NOMO-1 (cell line): ENCODE results near the gene SIM2.

Experiments used
- DNase-seq, 2 experiments: peaks; one replicate each; lab custom pipeline; 2025; ENCODE audit not compliant: unreplicated experiment in 2 of 2; lab: John Stamatoyannopoulos, UW

Gene SIM2

GRCh38 chr21:36684957-36685714, 13.8 kb upstream of the SIM2 start:
- no peak for DNase-seq

- DNase-seq, result no peak
These were observed 12.0 kb upstream of the SIM2 start for GRCh38 chr21:36686955-36687354.

GRCh38 chr21:36688324-36688723, 10.6 kb upstream of the SIM2 start:
- DNase-seq, result no peak

- DNase-seq, result no peak
These were observed 9.6 kb upstream of the SIM2 start for GRCh38 chr21:36689324-36689723.

- no peak for DNase-seq
These were observed 8.0 kb upstream of the SIM2 start for GRCh38 chr21:36690628-36691554.

GRCh38 chr21:36691555-36692041, 7.3 kb upstream of the SIM2 start:
- no peak for DNase-seq

GRCh38 chr21:36692114-36692834, 6.6 kb upstream of the SIM2 start:
- DNase-seq, result no peak

GRCh38 chr21:36692835-36693488, 6.0 kb upstream of the SIM2 start:
- no peak for DNase-seq

- no peak for DNase-seq
These were observed 5.4 kb upstream of the SIM2 start for GRCh38 chr21:36693489-36694030.

- DNase-seq, result no peak
These were observed 4.8 kb upstream of the SIM2 start for GRCh38 chr21:36694031-36694515.

- DNase-seq, result no peak
These were observed 4.2 kb upstream of the SIM2 start for GRCh38 chr21:36694593-36695282.

GRCh38 chr21:36695283-36695634, 3.7 kb upstream of the SIM2 start:
- no peak for DNase-seq

GRCh38 chr21:36695671-36696389, 3.1 kb upstream of the SIM2 start:
- no peak for DNase-seq

- DNase-seq, result no peak
These were observed 2.4 kb upstream of the SIM2 start for GRCh38 chr21:36696390-36697059.

- DNase-seq, result no peak
These were observed 1.7 kb upstream of the SIM2 start for GRCh38 chr21:36697060-36697850.

- no peak for DNase-seq
These were observed 997 bp upstream of the SIM2 start for GRCh38 chr21:36697851-36698384.

- DNase-seq, result no peak
These were observed 432 bp upstream of the SIM2 start for GRCh38 chr21:36698385-36698980.
